HG03565 (cell line): ENCODE data around the gene SLC24A3.

Experiments
- ATAC-seq: cut with Tn5 transposase; IDR thresholded peaks from one replicate; pipeline ENCODE4 v1.9.1; 2021; ENCODE audit warnings: mild to moderate bottlenecking, moderate library complexity; ENCODE audit not compliant: unreplicated experiment

Gene SLC24A3

DNA sequence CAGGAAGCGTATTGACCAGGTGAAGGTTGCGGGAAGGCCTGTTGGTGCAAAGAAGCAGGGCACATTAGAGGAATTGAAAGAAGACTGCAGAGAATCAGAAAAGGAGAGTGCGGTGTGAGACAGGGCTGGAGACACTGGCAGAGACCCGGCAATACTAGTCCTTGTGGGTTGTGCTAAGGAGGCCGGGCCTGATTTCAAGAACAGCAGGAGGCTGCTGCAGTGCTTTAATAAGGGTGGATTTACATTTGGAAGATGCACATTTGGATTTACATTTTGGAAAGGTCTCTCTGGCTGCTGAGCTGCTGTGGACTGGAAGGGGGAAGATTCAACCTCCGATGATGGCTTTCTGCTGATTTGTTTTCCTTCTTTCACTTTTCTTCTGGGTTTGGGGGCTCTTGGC lies 167.8 kb downstream of the SLC24A3 start:
- ATAC-seq = no peak

GRCh38 chr20:19381947-19382346 lies 169.5 kb downstream of the SLC24A3 start:
- ATAC-seq = no peak

- ATAC-seq = no peak
These were observed 170.2 kb downstream of the SLC24A3 start for GRCh38 chr20:19382386-19383340.

- ATAC-seq = no peak
These were observed 172.5 kb downstream of the SLC24A3 start for GRCh38 chr20:19384940-19385339.

DNA sequence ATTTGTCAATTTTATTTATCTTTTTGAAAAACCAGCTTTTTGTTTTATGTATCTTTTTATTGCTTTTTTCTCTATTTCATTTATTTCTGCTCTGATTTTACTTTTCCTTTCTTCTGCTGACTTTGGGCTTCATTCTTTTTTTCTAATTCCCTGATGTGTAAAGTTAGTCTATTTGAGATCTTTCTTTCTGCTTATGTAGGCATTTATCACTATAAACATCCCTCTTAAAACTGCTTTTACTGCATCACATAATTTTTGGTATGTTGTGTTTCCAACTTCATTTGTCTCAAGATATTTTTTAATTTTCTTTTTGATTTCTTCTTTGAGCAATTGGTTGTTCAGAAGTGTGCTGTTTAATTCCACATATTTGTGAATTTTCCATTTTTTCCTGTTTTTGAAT lies 174.8 kb downstream of the SLC24A3 start:
- no peak for ATAC-seq

DNA sequence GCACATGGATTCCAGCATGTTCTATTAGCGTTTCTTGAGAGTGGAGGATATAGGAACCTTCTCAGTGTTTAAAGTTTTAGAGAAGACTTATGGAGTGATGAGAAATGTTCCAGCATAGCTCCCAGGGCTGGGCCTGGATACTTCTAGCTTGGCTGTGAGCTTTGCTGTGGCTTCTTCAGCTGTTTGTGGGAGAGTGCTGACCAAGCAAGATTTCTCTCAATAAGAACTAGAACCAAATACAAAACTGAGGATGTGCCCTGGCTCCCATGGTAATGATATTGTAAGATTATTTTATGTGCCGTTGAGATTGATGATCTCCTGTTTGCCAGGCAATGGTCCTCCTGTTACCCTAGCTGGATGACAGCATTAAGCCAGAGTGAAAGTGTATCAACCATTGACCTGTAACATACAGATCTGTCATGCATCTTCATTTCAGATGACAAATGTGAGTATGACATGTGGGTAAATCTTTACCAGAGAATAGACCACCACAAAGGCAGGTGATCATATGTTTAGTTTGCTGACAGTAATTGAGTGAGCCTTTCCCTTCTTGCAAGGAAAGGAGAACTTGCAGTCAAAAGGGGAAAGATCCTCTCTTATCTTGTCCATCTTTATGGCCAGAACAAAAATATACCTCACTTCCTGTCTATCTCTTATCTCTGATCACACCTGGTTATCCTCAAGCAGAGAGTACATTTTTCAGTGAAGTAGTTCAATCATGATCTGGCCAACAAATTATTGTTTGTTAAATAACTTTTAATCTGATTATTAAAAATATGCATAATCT lies 180.1 kb downstream of the SLC24A3 start:
- ATAC-seq = no peak

- ATAC-seq = no peak
These were observed 184.1 kb downstream of the SLC24A3 start for GRCh38 chr20:19396460-19397081.

DNA sequence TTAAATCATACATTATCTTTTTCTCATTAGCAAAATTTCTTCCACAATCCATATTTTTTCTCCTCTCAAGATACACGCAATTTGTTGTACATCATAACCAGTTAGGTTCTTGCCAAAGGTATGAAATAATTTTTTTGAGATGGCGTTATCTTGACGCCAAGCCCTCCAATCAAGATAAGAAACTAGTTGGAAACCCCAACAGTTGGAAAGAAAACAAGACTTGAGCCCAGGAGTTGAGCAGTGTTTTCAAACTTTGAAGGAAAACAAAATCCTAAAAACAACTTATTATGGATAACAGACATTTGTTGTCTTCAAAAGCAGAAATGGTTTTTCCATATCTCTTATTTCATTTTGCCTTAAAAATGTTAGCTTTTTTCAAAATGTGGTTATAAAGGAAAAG lies 184.8 kb downstream of the SLC24A3 start:
- ATAC-seq = no peak

- no peak for ATAC-seq
These were observed 185.2 kb downstream of the SLC24A3 start for GRCh38 chr20:19397666-19398065.

DNA sequence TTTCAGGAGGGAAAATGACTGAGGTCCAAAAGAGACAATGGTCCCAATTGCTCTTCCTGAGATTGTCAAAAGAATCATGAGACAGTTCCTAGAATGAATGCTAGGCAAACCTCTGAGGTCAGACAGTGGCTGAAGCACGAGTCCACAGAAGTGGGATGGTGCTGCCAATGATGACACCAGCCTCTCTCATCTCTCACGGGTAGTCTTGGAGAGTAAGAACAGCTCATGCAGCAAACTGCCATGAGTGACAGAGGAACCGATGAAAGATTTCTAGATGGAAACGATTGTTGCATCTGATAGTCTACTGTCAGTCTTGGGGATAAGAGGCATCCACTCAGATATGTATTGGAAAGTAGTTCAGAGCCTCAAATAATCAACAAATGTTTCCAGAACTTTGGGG lies 188.7 kb downstream of the SLC24A3 start:
- ATAC-seq = no peak

- no peak for ATAC-seq
These were observed 191.1 kb downstream of the SLC24A3 start for GRCh38 chr20:19403549-19403948.

DNA sequence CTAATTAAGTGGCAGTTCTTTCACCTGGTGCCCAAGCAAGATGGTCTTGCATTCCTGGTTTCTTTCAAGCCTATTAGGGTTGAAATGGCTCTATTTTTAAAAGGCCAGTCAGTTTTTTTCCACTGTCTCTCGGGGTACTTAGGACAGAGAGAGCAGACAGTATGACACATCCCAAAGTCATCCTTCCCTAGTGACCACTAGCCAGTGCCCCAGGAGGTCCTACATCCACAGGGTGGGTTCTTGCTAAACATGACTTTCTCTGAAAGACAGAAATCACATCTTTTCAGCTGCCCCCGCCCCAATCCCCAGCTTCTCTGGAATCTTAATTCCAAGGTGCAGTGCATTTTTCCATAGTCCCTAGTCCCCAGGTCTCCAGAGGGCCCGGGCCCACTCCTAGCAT lies 192.4 kb downstream of the SLC24A3 start:
- ATAC-seq = no peak

GRCh38 chr20:19405958-19406357 lies 193.5 kb downstream of the SLC24A3 start:
- no peak for ATAC-seq

DNA sequence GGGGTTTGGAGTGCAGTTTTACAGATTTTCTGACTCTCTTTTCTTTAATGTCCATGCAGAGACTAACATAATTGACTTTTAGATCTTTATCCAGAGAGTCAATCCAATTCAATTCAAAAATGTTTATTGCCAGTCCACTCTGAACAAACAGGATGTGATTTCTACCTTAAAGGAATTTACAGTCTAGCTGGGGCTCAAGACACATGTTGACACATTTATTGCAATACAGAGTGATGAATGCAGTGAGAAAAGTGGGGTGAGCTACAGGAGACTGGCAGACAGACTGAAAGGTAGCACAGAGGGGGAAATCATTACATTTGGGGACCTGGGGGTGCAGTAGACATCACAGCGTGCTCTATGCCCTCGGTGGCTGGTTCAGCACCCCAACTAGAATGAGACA lies 193.9 kb downstream of the SLC24A3 start:
- ATAC-seq = no peak

DNA sequence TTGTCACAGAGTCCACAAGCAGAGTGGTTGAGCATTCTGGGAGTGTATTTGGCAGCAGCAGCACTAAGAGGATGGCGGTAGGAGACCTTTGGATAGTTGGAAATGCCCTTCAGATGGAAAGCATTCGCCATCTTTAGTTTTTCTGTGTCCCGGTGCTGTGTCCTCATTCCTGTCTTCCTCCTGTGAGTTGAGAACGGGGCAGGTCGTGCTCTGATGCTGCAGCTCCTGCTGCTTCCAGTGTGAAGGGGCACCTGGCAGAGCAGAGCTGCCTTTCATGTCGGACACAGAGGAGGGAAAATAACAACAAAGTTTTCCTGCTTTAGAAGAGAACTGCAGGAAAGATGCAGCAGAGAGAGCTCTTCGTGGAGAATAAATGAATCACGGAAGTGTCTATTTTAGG lies 194.8 kb downstream of the SLC24A3 start:
- ATAC-seq = no peak

GRCh38 chr20:19407736-19408135 lies 195.3 kb downstream of the SLC24A3 start:
- ATAC-seq = no peak

DNA sequence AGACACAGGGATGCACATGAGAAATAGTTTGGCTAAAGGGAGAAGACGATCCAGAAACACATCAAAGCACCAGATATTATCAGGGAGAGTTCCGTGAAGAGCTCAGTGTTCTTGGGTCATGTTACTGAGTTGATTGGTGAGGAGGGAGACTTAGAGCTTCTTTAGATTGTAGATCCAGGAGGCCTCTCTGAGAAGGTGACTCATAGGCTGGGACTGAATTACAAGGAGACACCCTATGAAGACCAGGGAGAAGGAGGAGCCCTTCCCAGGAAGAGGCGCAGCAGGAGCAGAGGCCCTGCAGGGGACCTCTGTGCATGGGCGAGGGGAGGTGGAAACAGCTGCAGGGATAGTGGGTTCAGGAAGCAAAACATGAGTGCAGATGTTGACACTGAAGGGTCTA lies 196.5 kb downstream of the SLC24A3 start:
- ATAC-seq = no peak

DNA sequence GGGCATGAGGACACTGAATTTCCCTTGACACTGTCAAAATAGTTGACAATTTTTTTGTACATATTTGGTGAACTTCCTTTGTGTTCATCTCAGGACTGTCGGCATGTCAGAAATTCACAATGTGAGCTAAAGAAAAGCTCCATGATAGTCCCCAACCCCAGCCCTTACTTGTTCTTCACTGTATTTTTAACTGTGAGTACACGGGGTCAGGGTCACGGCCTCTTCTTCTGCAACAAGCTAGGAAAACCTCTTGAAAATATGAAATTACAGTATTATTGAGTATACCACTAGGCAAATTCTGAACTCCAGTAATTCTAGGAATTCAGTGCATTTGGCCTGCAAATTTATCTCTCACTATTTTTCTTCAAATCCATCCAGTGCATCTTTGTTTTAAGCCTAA lies 199.4 kb downstream of the SLC24A3 start:
- no peak for ATAC-seq

- ATAC-seq = no peak
These were observed 199.8 kb downstream of the SLC24A3 start for GRCh38 chr20:19412254-19412653.

DNA sequence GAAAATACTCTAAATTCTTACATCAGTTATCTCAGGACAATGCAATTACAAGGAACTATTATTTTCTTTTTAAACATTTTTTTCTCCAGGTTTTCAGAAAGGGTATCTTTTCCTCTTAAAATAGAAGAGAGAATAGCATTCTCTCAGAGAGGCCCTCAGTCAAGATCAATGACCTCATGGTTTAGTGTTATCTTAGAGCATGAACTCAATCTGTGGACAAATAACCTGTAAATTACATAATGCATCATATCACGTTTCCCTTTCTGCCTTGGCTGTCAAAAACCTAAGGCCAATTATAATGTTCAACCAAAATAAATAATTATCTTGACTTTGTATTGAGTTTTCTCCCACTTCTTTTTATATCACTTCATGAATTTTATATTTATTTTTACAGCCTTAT lies 202.2 kb downstream of the SLC24A3 start:
- no peak for ATAC-seq

DNA sequence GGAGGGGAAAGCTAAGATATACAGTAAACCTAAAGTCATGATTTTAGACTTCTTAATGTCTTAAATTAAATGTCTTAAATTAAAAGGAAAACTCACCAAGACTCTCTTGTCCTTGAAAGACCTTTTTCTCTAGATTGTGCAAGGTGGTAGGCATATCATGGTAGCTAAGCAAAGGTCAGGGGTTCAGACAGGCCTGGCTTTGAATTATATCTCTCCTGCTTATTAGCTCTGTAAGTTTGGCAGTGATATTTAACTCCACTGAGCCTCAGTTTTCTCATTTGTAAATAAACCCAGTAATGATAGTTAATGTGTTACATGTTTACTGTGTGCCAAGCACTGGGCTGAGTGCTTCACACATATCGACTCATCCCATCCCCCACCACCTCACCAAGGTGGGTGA lies 203.3 kb downstream of the SLC24A3 start:
- ATAC-seq = no peak

DNA sequence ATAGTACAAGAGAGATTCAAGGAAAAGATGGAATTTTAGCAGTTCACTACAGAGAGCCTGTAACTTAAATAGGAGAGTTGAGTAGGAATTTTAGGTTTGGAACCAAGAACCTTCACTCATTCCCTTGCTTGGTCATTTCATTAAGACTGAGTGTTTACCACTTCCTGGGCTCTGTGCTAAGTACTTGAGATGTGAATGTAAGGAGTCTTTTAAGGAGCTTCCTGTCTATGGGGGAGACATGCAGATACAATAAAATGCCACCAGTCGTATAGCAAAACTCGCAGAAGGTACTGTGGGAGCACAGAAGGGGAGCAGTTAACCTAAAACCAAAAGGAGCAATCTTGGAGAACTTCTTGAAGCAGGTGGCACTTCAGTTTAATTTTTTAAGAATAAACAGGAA lies 204.2 kb downstream of the SLC24A3 start:
- ATAC-seq = no peak
